K562 (cell line): ENCODE measurements around the gene VGF. TPM values are rescaled to one million over a fixed set of nuclear protein-coding genes. Genes with fewer than 3 reads are reported as not detected.

Experiments used
- ATF1 ChIP-seq, 2 experiments: fragments of 450-650 bp in 1 of 2; IDR thresholded peaks; 2 replicates each; pipeline ENCODE4 v1.6.1; 2016; ENCODE audit warnings: missing compliant biosample characterization in 1 of 2, missing genetic modification characterization in 1 of 2
- ETV1 ChIP-seq: fragments of 450-650 bp; conservative IDR thresholded peaks from 2 replicates; pipeline ENCODE4 v1.6.1; 2016; ENCODE audit warnings: missing genetic modification characterization, control low read depth, low read depth, missing compliant biosample characterization
- FOXJ2 ChIP-seq: fragments of 200-800 bp; sonication (Bioruptor generic); IDR thresholded peaks from 2 replicates; pipeline ENCODE4 v1.6.1; 2016; ENCODE audit warnings: missing genetic modification characterization, missing compliant biosample characterization
- GABPA ChIP-seq: fragments of 200-800 bp; sonication (Bioruptor generic); conservative IDR thresholded peaks from 2 replicates; pipeline ENCODE4 v1.6.1; 2016; ENCODE audit warnings: low read depth, missing genetic modification characterization, missing compliant biosample characterization
- POLR2G ChIP-seq: fragments of 200-400 bp; formaldehyde crosslinking; IDR thresholded peaks from 2 replicates; pipeline ENCODE4 v1.6.1; 2017; ENCODE audit warnings: low read depth, mild to moderate bottlenecking, antibody characterized with exemption, low read length, moderate library complexity
- PTRF ChIP-seq: fragments of 450-650 bp; IDR thresholded peaks from 2 replicates; pipeline ENCODE4 v1.6.1; 2016; ENCODE audit warnings: mild to moderate bottlenecking, missing genetic modification characterization, missing compliant biosample characterization
- polyA plus RNA-seq, 8 experiments: library from polyadenylated mRNA; depleted of rRNA in 4 of 8; stranded (reverse) in 5 of 8; unstranded in 3 of 8; fragments of >200 nt; fragmentation: Nextera tagmentation in 2 of 8; fragmentation: Illumina TruSeq in 1 of 8; extraction: Ambion mirVana in 2 of 8; extraction: Trizol in 1 of 8; gene quantifications; 2 replicates each; pipeline versions ENCODE4 v1.2.1 to v1.2.3, GENCODE V29; 2011 to 2014; ENCODE audit warnings: inconsistent platforms in 1 of 8, missing spikeins in 1 of 8
- total RNA-seq, 7 experiments: library from RNA; depleted of rRNA in 6 of 7; stranded (reverse); fragments of >200 nt in 6 of 7; fragmentation: Illumina TruSeq in 2 of 7; extraction: Trizol in 2 of 7; gene quantifications; 2 replicates each; pipeline versions ENCODE4 v1.2.1 to v1.2.3, GENCODE V29; 2011 to 2021; ENCODE audit warnings: low replicate concordance in 1 of 7
- TF ChIP-seq, protein P1 (sequence below): fragments of 450-650 bp; IDR thresholded peaks from 2 replicates; pipeline ENCODE4 v1.6.1; 2017; ENCODE audit warnings: antibody characterized with exemption, mild to moderate bottlenecking
- TF ChIP-seq, protein P2 (sequence below), 3 experiments: IDR thresholded peaks in 2 of 3; conservative IDR thresholded peaks in 1 of 3; 2 replicates each; pipeline ENCODE4 v1.5.1; 2011 to 2012; ENCODE audit warnings: low read length in 3 of 3, mild to moderate bottlenecking in 3 of 3, control low read depth in 2 of 3, improper control_type of control experiment in 1 of 3, inconsistent platforms in 1 of 3, low read depth in 1 of 3, mixed read lengths in 1 of 3, moderate library complexity in 1 of 3; ENCODE audit not compliant: insufficient read depth in 2 of 3

The VGF gene
- total and polyA plus RNA-seq, 9 of the 15 experiments (the other 6 are each of a cell fraction or from before 2014, with no cell fraction given): 0.03 to 5.7 (median 0.34) TPM

DNA sequence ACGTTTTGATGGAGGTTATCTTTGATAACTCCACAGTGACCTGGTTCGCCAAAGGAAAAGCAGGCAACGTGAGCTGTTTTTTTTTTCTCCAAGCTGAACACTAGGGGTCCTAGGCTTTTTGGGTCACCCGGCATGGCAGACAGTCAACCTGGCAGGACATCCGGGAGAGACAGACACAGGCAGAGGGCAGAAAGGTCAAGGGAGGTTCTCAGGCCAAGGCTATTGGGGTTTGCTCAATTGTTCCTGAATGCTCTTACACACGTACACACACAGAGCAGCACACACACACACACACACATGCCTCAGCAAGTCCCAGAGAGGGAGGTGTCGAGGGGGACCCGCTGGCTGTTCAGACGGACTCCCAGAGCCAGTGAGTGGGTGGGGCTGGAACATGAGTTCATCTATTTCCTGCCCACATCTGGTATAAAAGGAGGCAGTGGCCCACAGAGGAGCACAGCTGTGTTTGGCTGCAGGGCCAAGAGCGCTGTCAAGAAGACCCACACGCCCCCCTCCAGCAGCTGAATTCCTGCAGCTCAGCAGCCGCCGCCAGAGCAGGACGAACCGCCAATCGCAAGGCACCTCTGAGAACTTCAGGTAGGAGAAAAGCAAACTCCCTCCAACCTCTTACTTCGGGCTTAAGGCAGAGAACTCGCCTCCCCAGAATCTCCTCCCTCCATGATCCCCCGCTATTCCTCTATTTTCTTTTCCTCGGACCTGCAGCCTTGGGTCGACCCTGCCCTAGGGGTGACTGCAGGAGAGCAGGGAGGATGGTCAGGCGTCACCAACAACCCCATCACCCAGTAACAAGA, 38.5 kb downstream of the VGF start, which contains the start of gene SERPINE1 (continued):
- TF ChIP-seq, protein P1, sequence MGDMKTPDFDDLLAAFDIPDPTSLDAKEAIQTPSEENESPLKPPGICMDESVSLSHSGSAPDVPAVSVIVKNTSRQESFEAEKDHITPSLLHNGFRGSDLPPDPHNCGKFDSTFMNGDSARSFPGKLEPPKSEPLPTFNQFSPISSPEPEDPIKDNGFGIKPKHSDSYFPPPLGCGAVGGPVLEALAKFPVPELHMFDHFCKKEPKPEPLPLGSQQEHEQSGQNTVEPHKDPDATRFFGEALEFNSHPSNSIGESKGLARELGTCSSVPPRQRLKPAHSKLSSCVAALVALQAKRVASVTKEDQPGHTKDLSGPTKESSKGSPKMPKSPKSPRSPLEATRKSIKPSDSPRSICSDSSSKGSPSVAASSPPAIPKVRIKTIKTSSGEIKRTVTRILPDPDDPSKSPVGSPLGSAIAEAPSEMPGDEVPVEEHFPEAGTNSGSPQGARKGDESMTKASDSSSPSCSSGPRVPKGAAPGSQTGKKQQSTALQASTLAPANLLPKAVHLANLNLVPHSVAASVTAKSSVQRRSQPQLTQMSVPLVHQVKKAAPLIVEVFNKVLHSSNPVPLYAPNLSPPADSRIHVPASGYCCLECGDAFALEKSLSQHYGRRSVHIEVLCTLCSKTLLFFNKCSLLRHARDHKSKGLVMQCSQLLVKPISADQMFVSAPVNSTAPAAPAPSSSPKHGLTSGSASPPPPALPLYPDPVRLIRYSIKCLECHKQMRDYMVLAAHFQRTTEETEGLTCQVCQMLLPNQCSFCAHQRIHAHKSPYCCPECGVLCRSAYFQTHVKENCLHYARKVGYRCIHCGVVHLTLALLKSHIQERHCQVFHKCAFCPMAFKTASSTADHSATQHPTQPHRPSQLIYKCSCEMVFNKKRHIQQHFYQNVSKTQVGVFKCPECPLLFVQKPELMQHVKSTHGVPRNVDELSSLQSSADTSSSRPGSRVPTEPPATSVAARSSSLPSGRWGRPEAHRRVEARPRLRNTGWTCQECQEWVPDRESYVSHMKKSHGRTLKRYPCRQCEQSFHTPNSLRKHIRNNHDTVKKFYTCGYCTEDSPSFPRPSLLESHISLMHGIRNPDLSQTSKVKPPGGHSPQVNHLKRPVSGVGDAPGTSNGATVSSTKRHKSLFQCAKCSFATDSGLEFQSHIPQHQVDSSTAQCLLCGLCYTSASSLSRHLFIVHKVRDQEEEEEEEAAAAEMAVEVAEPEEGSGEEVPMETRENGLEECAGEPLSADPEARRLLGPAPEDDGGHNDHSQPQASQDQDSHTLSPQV: peak; percentile 54
- TF ChIP-seq FOXJ2 (tag) (0 out of 2 replicates have a peak, but pooled peaks have one; percentile 34), ETV1 (tag) (peak; percentile 41), PTRF (tag) (no peak), ATF1 (CRISPR knock-in tag; IDR thresholded peaks at IDR 0.05) (no peak), ATF1 (tag; IDR thresholded peaks at IDR 0.05) (0 out of 2 replicates have a peak, but pooled peaks have one; percentile 27), GABPA (tag) (peak; percentile 68), POLR2G (peak; percentile 79)
- TF ChIP-seq, protein P2, sequence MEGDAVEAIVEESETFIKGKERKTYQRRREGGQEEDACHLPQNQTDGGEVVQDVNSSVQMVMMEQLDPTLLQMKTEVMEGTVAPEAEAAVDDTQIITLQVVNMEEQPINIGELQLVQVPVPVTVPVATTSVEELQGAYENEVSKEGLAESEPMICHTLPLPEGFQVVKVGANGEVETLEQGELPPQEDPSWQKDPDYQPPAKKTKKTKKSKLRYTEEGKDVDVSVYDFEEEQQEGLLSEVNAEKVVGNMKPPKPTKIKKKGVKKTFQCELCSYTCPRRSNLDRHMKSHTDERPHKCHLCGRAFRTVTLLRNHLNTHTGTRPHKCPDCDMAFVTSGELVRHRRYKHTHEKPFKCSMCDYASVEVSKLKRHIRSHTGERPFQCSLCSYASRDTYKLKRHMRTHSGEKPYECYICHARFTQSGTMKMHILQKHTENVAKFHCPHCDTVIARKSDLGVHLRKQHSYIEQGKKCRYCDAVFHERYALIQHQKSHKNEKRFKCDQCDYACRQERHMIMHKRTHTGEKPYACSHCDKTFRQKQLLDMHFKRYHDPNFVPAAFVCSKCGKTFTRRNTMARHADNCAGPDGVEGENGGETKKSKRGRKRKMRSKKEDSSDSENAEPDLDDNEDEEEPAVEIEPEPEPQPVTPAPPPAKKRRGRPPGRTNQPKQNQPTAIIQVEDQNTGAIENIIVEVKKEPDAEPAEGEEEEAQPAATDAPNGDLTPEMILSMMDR (IDR thresholded peaks at IDR 0.05 in 2 of 3, conservative IDR thresholded peaks at IDR 0.05 in 1 of 3; ENCODE audit: insufficient read depth in 2 of 3, low read depth in 1 of 3, low read length in 3 of 3): peak; percentile 35 to 58 (median 35)
